Mesenchymal stem cell (in vitro differentiated cells and primary cell): ENCODE data around the gene CCDC87.

ENCODE experiments used
- DNase-seq: peaks from one replicate; pipeline ENCODE4 v3.0.0-alpha.2; 2013
- H2AFZ ChIP-seq: one replicate; pipeline ENCODE4 v1.6.1; 2013; ENCODE audit warnings: low read depth, mild to moderate bottlenecking, control low read depth, inconsistent platforms, low read length, moderate library complexity
- H2AK5ac ChIP-seq: 2 replicates; pipeline ENCODE4 v1.6.1; 2013; ENCODE audit warnings: low read length, moderate library complexity, mild to moderate bottlenecking, inconsistent platforms; ENCODE audit not compliant: severe bottlenecking
- H2BK120ac ChIP-seq: one replicate; pipeline ENCODE4 v1.6.1; 2013; ENCODE audit warnings: low read depth, mild to moderate bottlenecking, inconsistent platforms, low read length, moderate library complexity
- H2BK12ac ChIP-seq, 2 experiments: one replicate each; pipeline ENCODE4 v1.6.1; 2013; ENCODE audit warnings: inconsistent platforms in 2 of 2, low read length in 2 of 2, mild to moderate bottlenecking in 2 of 2, moderate library complexity in 2 of 2, control low read depth in 1 of 2
- H2BK15ac ChIP-seq: one replicate; pipeline ENCODE4 v1.6.1; 2013; ENCODE audit warnings: mild to moderate bottlenecking, low read depth, inconsistent platforms; ENCODE audit not compliant: poor library complexity, severe bottlenecking
- H2BK5ac ChIP-seq: 2 replicates; pipeline ENCODE4 v1.6.1; 2013; ENCODE audit warnings: low read depth, mild to moderate bottlenecking, low read length, control low read depth, inconsistent platforms; ENCODE audit not compliant: poor library complexity, severe bottlenecking
- H3K14ac ChIP-seq, 2 experiments: one replicate each; pipeline ENCODE4 v1.6.1; 2013; ENCODE audit warnings: inconsistent platforms in 2 of 2, low read length in 2 of 2, control low read depth in 1 of 2, mild to moderate bottlenecking in 1 of 2, moderate library complexity in 1 of 2
- H3K18ac ChIP-seq, 2 experiments: one replicate each; pipeline ENCODE4 v1.6.1; 2013; ENCODE audit warnings: inconsistent platforms in 2 of 2, low read length in 2 of 2, control low read depth in 1 of 2, low read depth in 1 of 2, mild to moderate bottlenecking in 1 of 2
- H3K23ac ChIP-seq, 2 experiments: one replicate each; pipeline ENCODE4 v1.6.1; 2013; ENCODE audit warnings: inconsistent platforms in 2 of 2, low read length in 2 of 2, mild to moderate bottlenecking in 2 of 2, moderate library complexity in 2 of 2, control low read depth in 1 of 2
- H3K27ac ChIP-seq: 2 replicates; pipeline ENCODE4 v1.5.1; 2013; ENCODE audit warnings: mild to moderate bottlenecking, moderate library complexity, low read length, control low read depth, inconsistent platforms; ENCODE audit not compliant: poor library complexity, severe bottlenecking
- H3K27me3 ChIP-seq, 2 experiments: 2 replicates each; pipeline versions ENCODE4 v1.6.1 to v1.7.0; 2013; ENCODE audit warnings: low read length in 2 of 2, mild to moderate bottlenecking in 2 of 2, moderate library complexity in 2 of 2, control low read depth in 1 of 2, inconsistent platforms in 1 of 2; ENCODE audit not compliant: control insufficient read depth in 1 of 2, insufficient read depth in 1 of 2
- H3K36me3 ChIP-seq, 2 experiments: 2 replicates each; pipeline versions ENCODE4 v1.6.1 to v1.7.0; 2013; ENCODE audit warnings: low read length in 2 of 2, control low read depth in 1 of 2, inconsistent platforms in 1 of 2, low read depth in 1 of 2, mild to moderate bottlenecking in 1 of 2; ENCODE audit not compliant: insufficient read depth in 2 of 2, control insufficient read depth in 1 of 2
- H3K4ac ChIP-seq, 2 experiments: one replicate each; pipeline ENCODE4 v1.6.1; 2013; ENCODE audit warnings: inconsistent platforms in 2 of 2, low read length in 2 of 2, mild to moderate bottlenecking in 2 of 2, moderate library complexity in 2 of 2, control low read depth in 1 of 2, low read depth in 1 of 2
- H3K4me1 ChIP-seq: 2 replicates; pipeline ENCODE4 v1.6.1; 2013; ENCODE audit warnings: low read depth, low read length, control low read depth; ENCODE audit not compliant: control insufficient read depth, insufficient read depth
- H3K4me2 ChIP-seq: 2 replicates; pipeline ENCODE4 v1.6.1; 2013; ENCODE audit warnings: low read length, mild to moderate bottlenecking, inconsistent platforms; ENCODE audit not compliant: poor library complexity, severe bottlenecking
- H3K4me3 ChIP-seq, 2 experiments: 2 replicates each; pipeline versions ENCODE4 v1.5.1 to v1.7.0; 2013; ENCODE audit warnings: low read length in 2 of 2, mild to moderate bottlenecking in 2 of 2, control low read depth in 1 of 2, low read depth in 1 of 2; ENCODE audit not compliant: insufficient read depth in 1 of 2
- H3K79me1 ChIP-seq: replicated peaks from 2 replicates; pipeline ENCODE4 v1.6.1; 2013; ENCODE audit warnings: mild to moderate bottlenecking, control low read depth, low read length, inconsistent platforms; ENCODE audit not compliant: poor library complexity, severe bottlenecking
- H3K9ac ChIP-seq: 2 replicates; pipeline ENCODE4 v1.7.0; 2013; ENCODE audit warnings: mild to moderate bottlenecking, low read length, moderate library complexity
- H3K9me3 ChIP-seq: 2 replicates; pipeline ENCODE4 v1.7.0; 2013; ENCODE audit warnings: mild to moderate bottlenecking, low read length; ENCODE audit not compliant: control insufficient read depth
- H4K8ac ChIP-seq: one replicate; pipeline ENCODE4 v1.6.1; 2013; ENCODE audit warnings: inconsistent platforms, mild to moderate bottlenecking, low read length, moderate library complexity
- H4K91ac ChIP-seq: one replicate; pipeline ENCODE4 v1.6.1; 2013; ENCODE audit warnings: mild to moderate bottlenecking, low read length, inconsistent platforms
- WGBS: methylation state at CpG from one replicate; pipeline ENCODE4 v1.1.7; 2013; ENCODE audit warnings: mixed read lengths; 5-methylcytosine and 5-hydroxymethylcytosine counted together

The CCDC87 gene

DNA sequence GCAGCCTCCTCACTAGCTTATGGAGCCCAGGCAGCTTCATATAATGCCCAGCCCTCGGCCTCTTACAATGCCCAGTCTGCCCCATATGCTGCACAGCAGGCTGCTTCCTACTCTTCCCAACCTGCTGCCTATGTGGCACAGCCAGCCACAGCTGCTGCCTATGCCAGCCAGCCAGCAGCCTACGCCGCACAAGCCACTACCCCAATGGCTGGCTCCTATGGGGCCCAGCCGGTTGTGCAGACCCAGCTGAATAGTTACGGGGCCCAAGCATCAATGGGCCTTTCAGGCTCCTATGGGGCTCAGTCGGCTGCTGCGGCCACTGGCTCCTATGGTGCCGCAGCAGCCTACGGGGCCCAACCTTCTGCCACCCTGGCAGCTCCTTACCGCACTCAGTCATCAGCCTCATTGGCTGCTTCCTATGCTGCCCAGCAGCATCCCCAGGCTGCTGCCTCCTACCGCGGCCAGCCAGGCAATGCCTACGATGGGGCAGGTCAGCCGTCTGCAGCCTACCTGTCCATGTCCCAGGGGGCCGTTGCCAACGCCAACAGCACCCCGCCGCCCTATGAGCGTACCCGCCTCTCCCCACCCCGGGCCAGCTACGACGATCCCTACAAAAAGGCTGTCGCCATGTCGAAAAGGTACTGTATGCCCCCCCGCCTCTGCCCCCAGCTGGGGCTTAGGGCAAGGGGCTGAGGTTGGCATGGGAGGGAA lies 32.3 kb upstream of the CCDC87 start:
- H3K27me3 ChIP-seq = no peaks in the 10 kb centered on the region
- H3K23ac ChIP-seq = no peak overlapping the region
- H2BK15ac ChIP-seq = no peak overlapping the region
- no peak overlapping the region for H3K4me3 ChIP-seq
- no peak overlapping the region for H3K27ac ChIP-seq
- no peak for DNase-seq
- H3K79me1 ChIP-seq = peaks cover 3% of the 10 kb centered on the region
- H3K9me3 ChIP-seq = no peaks in the 10 kb centered on the region
- H2BK12ac ChIP-seq = no peak overlapping the region
- WGBS = over 99% methylated on average over 26 of the region's 26 CpGs
- H4K8ac ChIP-seq = no peak overlapping the region
- no peak overlapping the region for H2AK5ac ChIP-seq
- H4K91ac ChIP-seq = no peak overlapping the region
- H3K36me3 ChIP-seq = peaks cover 62 to 85% of the 10 kb centered on the region in 2 experiments
- no peak overlapping the region for H3K4me2 ChIP-seq
- no peak overlapping the region for H2BK120ac ChIP-seq
- H3K18ac ChIP-seq = no peak overlapping the region
- no peak overlapping the region for H3K14ac ChIP-seq
- H3K4me1 ChIP-seq = peaks cover 1% of the 10 kb centered on the region
- H3K4ac ChIP-seq = no peak overlapping the region
- H2BK5ac ChIP-seq = no peak overlapping the region
- no peak overlapping the region for H3K9ac ChIP-seq
- H2AFZ ChIP-seq = no peak overlapping the region

DNA sequence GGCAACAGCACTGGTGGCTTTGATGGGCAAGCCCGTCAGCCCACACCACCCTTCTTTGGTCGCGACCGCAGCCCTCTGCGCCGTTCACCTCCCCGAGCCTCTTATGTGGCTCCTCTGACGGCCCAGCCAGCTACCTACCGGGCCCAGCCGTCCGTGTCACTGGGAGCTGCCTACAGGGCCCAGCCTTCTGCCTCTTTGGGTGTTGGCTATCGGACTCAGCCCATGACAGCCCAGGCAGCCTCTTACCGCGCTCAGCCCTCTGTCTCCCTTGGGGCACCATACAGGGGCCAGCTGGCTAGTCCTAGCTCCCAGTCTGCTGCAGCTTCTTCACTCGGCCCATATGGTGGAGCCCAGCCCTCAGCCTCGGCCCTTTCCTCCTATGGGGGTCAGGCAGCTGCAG lies 31.6 kb upstream of the CCDC87 start:
- WGBS = 99% methylated on average over 16 of the region's 16 CpGs
- Histone ChIP-seq H4K91ac (no peak overlapping the region), H3K9me3 (no peaks in the 10 kb centered on the region), H3K4me1 (peaks cover 1% of the 10 kb centered on the region), H3K4ac (no peak overlapping the region), H3K36me3 (peaks cover 56 to 81% of the 10 kb centered on the region in 2 experiments), H2BK120ac (no peak overlapping the region), H2AK5ac (no peak overlapping the region), H3K27me3 (no peaks in the 10 kb centered on the region), H2AFZ (no peak overlapping the region), H3K27ac (no peak overlapping the region), H3K9ac (no peak overlapping the region), H4K8ac (no peak overlapping the region), H2BK5ac (no peak overlapping the region), H3K18ac (no peak overlapping the region), H3K4me2 (no peak overlapping the region), H3K23ac (no peak overlapping the region), H3K14ac (no peak overlapping the region), H3K4me3 (no peak overlapping the region), H2BK15ac (no peak overlapping the region), H2BK12ac (no peak overlapping the region), H3K79me1 (peaks cover 3% of the 10 kb centered on the region)
- DNase-seq = no peak

DNA sequence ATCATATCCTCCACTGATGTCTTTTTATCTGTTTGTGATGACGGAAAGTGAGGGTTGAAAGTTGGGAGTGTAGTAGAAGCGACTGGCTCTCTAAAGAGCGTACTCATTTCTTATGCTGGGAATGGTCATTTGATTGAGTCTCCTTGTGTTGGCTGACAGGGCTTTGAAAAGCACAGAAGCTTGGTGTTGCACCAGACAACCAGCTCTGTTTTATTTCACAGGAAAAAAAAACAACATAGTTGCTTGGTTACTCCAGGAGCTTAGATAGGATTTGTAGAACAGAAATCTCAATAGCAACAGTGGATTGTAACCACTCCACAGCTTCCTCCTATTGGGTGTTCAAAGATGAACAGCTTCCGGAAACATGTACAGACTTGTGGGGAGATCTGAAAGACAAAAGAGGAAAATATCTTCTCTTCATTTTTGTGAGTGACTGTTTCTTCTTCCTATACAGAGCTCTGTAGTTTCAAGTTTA lies 26.3 kb upstream of the CCDC87 start:
- H2BK12ac ChIP-seq = no peak overlapping the region
- H3K14ac ChIP-seq = no peak overlapping the region
- H3K4me1 ChIP-seq = peaks cover 3% of the 10 kb centered on the region
- no peak overlapping the region for H3K23ac ChIP-seq
- peak overlapping the region; percentile 26 for H3K4me2 ChIP-seq
- 74% methylated on average over 3 of the region's 4 CpGs for WGBS
- H4K91ac ChIP-seq = no peak overlapping the region
- H3K79me1 ChIP-seq = peaks cover 1% of the 10 kb centered on the region
- H3K27ac ChIP-seq = peak overlapping the region; percentile 37
- H2BK120ac ChIP-seq = no peak overlapping the region
- no peak overlapping the region for H2AK5ac ChIP-seq
- no peaks in the 10 kb centered on the region for H3K9me3 ChIP-seq
- no peak overlapping the region for H2BK15ac ChIP-seq
- peak overlapping the region; percentile 99 for H3K9ac ChIP-seq
- no peak overlapping the region for H3K18ac ChIP-seq
- H3K4me3 ChIP-seq = peak overlapping the region in 1 of 2 experiments; percentile 99
- H3K27me3 ChIP-seq = no peaks in the 10 kb centered on the region
- peaks cover 7 to 37% of the 10 kb centered on the region in 2 experiments for H3K36me3 ChIP-seq
- no peak overlapping the region for H3K4ac ChIP-seq
- H2AFZ ChIP-seq = no peak overlapping the region
- H4K8ac ChIP-seq = no peak overlapping the region
- DNase-seq = peak; percentile 96
- H2BK5ac ChIP-seq = no peak overlapping the region

DNA sequence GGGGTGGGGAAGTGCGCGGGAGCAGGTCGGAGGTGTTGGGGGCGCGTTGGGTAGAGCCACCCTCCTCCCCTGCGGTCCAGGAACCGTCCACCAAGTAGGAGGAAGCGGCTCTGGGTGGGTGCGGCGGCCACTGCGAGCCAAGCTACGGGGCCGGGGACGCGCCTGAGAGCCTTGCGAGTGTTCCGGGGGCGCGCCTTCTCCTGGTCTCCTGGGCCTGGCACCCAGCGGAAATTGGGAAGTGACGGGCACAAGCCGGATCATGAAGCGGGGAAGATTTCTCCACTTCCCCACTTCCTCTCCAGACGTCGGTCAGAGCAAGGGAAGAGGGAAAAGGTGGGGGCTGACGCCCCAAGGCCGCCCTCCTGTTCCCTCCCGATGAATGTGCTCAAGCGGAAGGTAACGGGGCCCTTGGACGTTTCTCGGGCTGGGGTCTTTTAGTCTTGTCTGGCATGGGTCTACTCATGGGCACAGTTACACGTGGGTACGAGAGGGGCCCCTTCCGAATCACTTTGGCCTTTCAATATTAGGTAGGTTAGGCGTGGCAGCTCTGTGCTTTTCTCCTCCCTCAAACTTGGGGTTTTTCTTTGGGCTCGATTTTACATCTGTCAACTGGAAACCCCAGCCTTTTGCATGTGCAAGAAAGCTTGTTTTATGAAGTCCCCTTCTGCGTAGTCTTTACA lies 24.4 kb upstream of the CCDC87 start:
- Histone ChIP-seq H3K4me1 (peaks cover 3% of the 10 kb centered on the region), H4K91ac (peak overlapping the region; percentile 53), H2BK5ac (peak overlapping the region; percentile 48), H3K4ac (no peak overlapping the region), H2AFZ (no peak overlapping the region), H2AK5ac (no peak overlapping the region), H3K4me3 (peak overlapping the region; percentile 78 to 99), H2BK120ac (no peak overlapping the region), H3K9ac (peak overlapping the region; percentile 99), H2BK15ac (peak overlapping the region; percentile 9), H3K23ac (no peak overlapping the region), H2BK12ac (no peak overlapping the region), H3K14ac (peak overlapping the region in 1 of 2 experiments; percentile 61), H4K8ac (no peak overlapping the region), H3K27me3 (no peaks in the 10 kb centered on the region), H3K27ac (peak overlapping the region; percentile 38), H3K4me2 (peak overlapping the region; percentile 94), H3K9me3 (no peaks in the 10 kb centered on the region), H3K18ac (peak overlapping the region; percentile 30 to 95), H3K36me3 (peaks cover 4 to 19% of the 10 kb centered on the region in 2 experiments), H3K79me1 (peaks cover 1% of the 10 kb centered on the region)
- WGBS = under 1% methylated on average over 31 of the region's 38 CpGs
- DNase-seq = no peak
